Neuronal stem cell (in vitro differentiated cells): ENCODE data around the gene CFAP221.

Experiments used
- DNase-seq: peaks from one replicate; pipeline ENCODE4 v3.0.0-alpha.2; 2013; ENCODE audit warnings: low spot score
- H2AFZ ChIP-seq: one replicate; pipeline ENCODE4 v1.6.1; 2013; ENCODE audit warnings: mild to moderate bottlenecking, low read length, inconsistent platforms
- H2AK5ac ChIP-seq: 2 replicates; pipeline ENCODE4 v1.6.1; 2013; ENCODE audit warnings: low read depth, mild to moderate bottlenecking, inconsistent platforms, low read length, moderate library complexity, mixed read lengths
- H2BK120ac ChIP-seq: 2 replicates; pipeline ENCODE4 v1.6.1; 2013; ENCODE audit warnings: low read depth, mild to moderate bottlenecking, inconsistent platforms, low read length, moderate library complexity, mixed read lengths
- H2BK12ac ChIP-seq: one replicate; pipeline ENCODE4 v1.6.1; 2013; ENCODE audit warnings: low read length, inconsistent platforms
- H2BK15ac ChIP-seq: 2 replicates; pipeline ENCODE4 v1.6.1; 2013; ENCODE audit warnings: mild to moderate bottlenecking, low read length, inconsistent platforms, mixed read lengths
- H2BK5ac ChIP-seq: one replicate; pipeline ENCODE4 v1.6.1; 2013; ENCODE audit warnings: inconsistent platforms, mild to moderate bottlenecking, low read length, moderate library complexity
- H3K14ac ChIP-seq: one replicate; pipeline ENCODE4 v1.6.1; 2013; ENCODE audit warnings: low read length, inconsistent platforms
- H3K18ac ChIP-seq: 2 replicates; pipeline ENCODE4 v1.6.1; 2013; ENCODE audit warnings: low read length, inconsistent platforms
- H3K23ac ChIP-seq: 2 replicates; pipeline ENCODE4 v1.6.1; 2013; ENCODE audit warnings: low read depth, mild to moderate bottlenecking, mixed read lengths, low read length, inconsistent platforms; ENCODE audit not compliant: poor library complexity
- H3K27ac ChIP-seq: replicated peaks from 3 replicates; pipeline ENCODE4 v1.5.1; 2013; ENCODE audit warnings: low read length, inconsistent platforms
- H3K27me3 ChIP-seq, 3 experiments: 2 replicates each; pipeline ENCODE4 v1.6.1; 2013; ENCODE audit warnings: low read length in 3 of 3, mild to moderate bottlenecking in 2 of 3, inconsistent platforms in 1 of 3, low read depth in 1 of 3, mixed read lengths in 1 of 3, moderate library complexity in 1 of 3; ENCODE audit not compliant: control insufficient read depth in 3 of 3, insufficient read depth in 3 of 3
- H3K36me3 ChIP-seq, 2 donors: replicated peaks in 1 of 2; 2 replicates each; pipeline ENCODE4 v1.6.1; 2013; ENCODE audit warnings: low read length in 2 of 2; ENCODE audit not compliant: control insufficient read depth in 2 of 2, insufficient read depth in 2 of 2
- H3K4ac ChIP-seq: 2 replicates; pipeline ENCODE4 v1.6.1; 2013; ENCODE audit warnings: inconsistent platforms, mild to moderate bottlenecking, low read length, moderate library complexity
- H3K4me1 ChIP-seq, 2 donors: 1 replicate in 1 of 2; 2 replicates in 1 of 2; pipeline ENCODE4 v1.6.1; 2013; ENCODE audit warnings: low read length in 2 of 2, low read depth in 1 of 2; ENCODE audit not compliant: control insufficient read depth in 2 of 2, insufficient read depth in 1 of 2
- H3K4me2 ChIP-seq: one replicate; pipeline ENCODE4 v1.6.1; 2013; ENCODE audit warnings: mild to moderate bottlenecking, low read length, inconsistent platforms; ENCODE audit not compliant: insufficient read depth, poor library complexity, severe bottlenecking
- H3K4me3 ChIP-seq, 2 donors: 2 replicates each; pipeline ENCODE4 v1.5.1; 2013; ENCODE audit warnings: low read length in 2 of 2, mild to moderate bottlenecking in 2 of 2, inconsistent platforms in 1 of 2, moderate library complexity in 1 of 2
- H3K79me1 ChIP-seq: one replicate; pipeline ENCODE4 v1.6.1; 2013; ENCODE audit warnings: low read depth, mild to moderate bottlenecking, inconsistent platforms, low read length, moderate library complexity
- H3K9ac ChIP-seq: one replicate; pipeline ENCODE4 v1.6.1; 2013; ENCODE audit warnings: mild to moderate bottlenecking, low read depth, low read length, inconsistent platforms; ENCODE audit not compliant: poor library complexity
- H3K9me3 ChIP-seq, 2 donors: replicated peaks in 1 of 2; 2 replicates each; pipeline versions ENCODE3 to v1.6.1; 2013; ENCODE audit warnings: low read length in 2 of 2, mild to moderate bottlenecking in 2 of 2, inconsistent platforms in 1 of 2, low read depth in 1 of 2, mixed read lengths in 1 of 2, moderate library complexity in 1 of 2; ENCODE audit not compliant: control insufficient read depth in 2 of 2, insufficient read depth in 1 of 2
- H4K8ac ChIP-seq: one replicate; pipeline ENCODE4 v1.6.1; 2013; ENCODE audit warnings: low read depth, mild to moderate bottlenecking, inconsistent platforms, low read length, moderate library complexity
- H4K91ac ChIP-seq: one replicate; pipeline ENCODE4 v1.6.1; 2013; ENCODE audit warnings: low read length, low read depth, mild to moderate bottlenecking, inconsistent platforms; ENCODE audit not compliant: poor library complexity
- WGBS, 2 donors: extraction: QIAGEN DNeasy Blood & Tissue Kit; methylation state at CpG; one replicate each; pipeline ENCODE4 v1.1.7; 2013; ENCODE audit warnings: missing lambda C conversion rate in 2 of 2, mixed read lengths in 1 of 2; ENCODE audit not compliant: insufficient read length in 2 of 2, insufficient replicate concordance in 1 of 2; ENCODE audit errors: extremely low coverage in 2 of 2; 5-methylcytosine and 5-hydroxymethylcytosine counted together

CFAP221 gene

DNA sequence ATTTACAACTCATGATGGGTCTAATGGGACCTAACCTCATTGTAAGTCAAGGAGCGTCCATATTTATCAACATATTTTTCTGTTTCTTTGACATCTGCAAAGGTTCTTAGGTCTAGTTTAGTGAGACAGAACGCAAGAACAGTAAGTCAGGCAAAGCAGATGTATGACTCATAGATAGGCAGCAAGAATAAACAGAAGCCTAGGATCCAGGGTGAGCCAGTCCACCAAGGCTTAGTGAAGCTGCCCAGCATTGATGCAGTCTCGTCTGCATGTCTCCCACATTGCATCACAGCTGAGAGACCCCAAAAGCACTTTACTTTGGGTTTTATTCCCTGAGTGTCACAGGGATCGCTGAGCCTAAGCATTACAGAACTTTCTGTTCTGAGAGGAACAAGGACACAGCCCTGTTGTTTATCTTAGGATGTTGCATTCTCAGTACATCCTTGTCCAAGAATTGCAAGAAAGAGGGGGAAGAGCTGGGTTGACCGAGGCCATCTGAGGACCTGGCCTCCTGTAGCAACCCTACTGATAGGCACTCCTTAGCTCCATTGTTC lies 105.2 kb downstream of the CFAP221 start:
- Histone ChIP-seq H3K79me1 (no peaks in the 10 kb centered on the region), H3K4me2 (no peak overlapping the region), H3K4ac (no peak overlapping the region), H3K23ac (no peak overlapping the region), H3K36me3 (no peaks in the 10 kb centered on the region), H2BK5ac (no peak overlapping the region), H2BK15ac (no peak overlapping the region), H2BK120ac (no peak overlapping the region), H3K27ac (no peak overlapping the region), H4K8ac (no peak overlapping the region), H3K18ac (no peak overlapping the region), H4K91ac (no peak overlapping the region), H3K27me3 (no peaks in the 10 kb centered on the region), H2AK5ac (no peak overlapping the region), H3K9me3 (peaks cover 0 to 5% of the 10 kb centered on the region in 2 donors), H3K14ac (no peak overlapping the region), H3K4me3 (no peak overlapping the region), H3K4me1 (no peaks in the 10 kb centered on the region), H2BK12ac (no peak overlapping the region), H3K9ac (no peak overlapping the region), H2AFZ (no peak overlapping the region)
- WGBS, 2 donors, result no CpG with 5 or more reads among the region's 5 CpGs
- no peak for DNase-seq

GRCh38 chr2:119650206-119650605 lies 106.0 kb downstream of the CFAP221 start:
- Histone ChIP-seq H2AFZ (no peak overlapping the region), H3K4ac (no peak overlapping the region), H2AK5ac (no peak overlapping the region), H3K9ac (no peak overlapping the region), H3K14ac (no peak overlapping the region), H2BK12ac (no peak overlapping the region), H3K27ac (no peak overlapping the region), H3K23ac (no peak overlapping the region), H4K91ac (no peak overlapping the region), H3K36me3 (no peaks in the 10 kb centered on the region), H3K18ac (no peak overlapping the region), H3K27me3 (no peaks in the 10 kb centered on the region), H3K9me3 (peaks cover 0 to 5% of the 10 kb centered on the region in 2 donors), H3K4me3 (no peak overlapping the region), H2BK15ac (no peak overlapping the region), H2BK120ac (no peak overlapping the region), H3K4me2 (no peak overlapping the region), H3K79me1 (no peaks in the 10 kb centered on the region), H2BK5ac (no peak overlapping the region), H4K8ac (no peak overlapping the region), H3K4me1 (no peaks in the 10 kb centered on the region)
- DNase-seq, result no peak
- no CpG with 5 or more reads among the region's 3 CpGs for WGBS, 2 donors

DNA sequence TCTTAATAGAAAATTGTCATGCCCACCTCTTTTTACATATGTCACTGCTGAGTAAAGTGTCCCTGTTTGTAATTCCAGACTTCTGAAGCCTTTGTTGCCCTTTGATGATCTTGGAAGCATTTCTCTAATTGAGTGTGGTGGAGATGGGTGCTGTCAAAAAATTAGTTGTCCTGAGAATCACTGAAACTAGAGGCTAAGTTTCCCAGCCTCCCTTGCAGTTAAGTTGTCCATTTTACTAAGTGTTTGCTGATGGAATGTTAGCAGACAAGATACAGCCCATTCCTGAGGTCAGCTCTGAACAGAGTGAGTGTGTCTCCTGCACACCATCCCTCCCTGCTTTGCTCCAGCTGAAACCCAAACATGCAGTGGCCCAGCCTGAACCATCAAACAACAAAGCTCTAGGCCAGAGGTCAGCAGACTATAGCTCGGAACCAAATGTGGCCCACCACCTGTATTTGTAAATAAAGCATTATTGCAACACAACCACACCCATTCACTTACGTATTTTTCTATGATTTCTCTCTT lies 106.7 kb downstream of the CFAP221 start:
- Histone ChIP-seq H3K9me3 (peaks cover 0 to 5% of the 10 kb centered on the region in 2 donors), H2BK12ac (no peak overlapping the region), H3K14ac (no peak overlapping the region), H2AFZ (no peak overlapping the region), H2BK15ac (no peak overlapping the region), H4K91ac (no peak overlapping the region), H2AK5ac (no peak overlapping the region), H3K36me3 (no peaks in the 10 kb centered on the region), H3K4me3 (no peak overlapping the region), H3K4ac (no peak overlapping the region), H3K9ac (no peak overlapping the region), H2BK5ac (no peak overlapping the region), H3K4me2 (no peak overlapping the region), H3K18ac (no peak overlapping the region), H2BK120ac (no peak overlapping the region), H4K8ac (no peak overlapping the region), H3K23ac (no peak overlapping the region), H3K27ac (no peak overlapping the region), H3K79me1 (no peaks in the 10 kb centered on the region), H3K27me3 (no peaks in the 10 kb centered on the region), H3K4me1 (no peaks in the 10 kb centered on the region)
- no peak for DNase-seq
- no CpG with 5 or more reads among the region's 2 CpGs for WGBS, 2 donors

DNA sequence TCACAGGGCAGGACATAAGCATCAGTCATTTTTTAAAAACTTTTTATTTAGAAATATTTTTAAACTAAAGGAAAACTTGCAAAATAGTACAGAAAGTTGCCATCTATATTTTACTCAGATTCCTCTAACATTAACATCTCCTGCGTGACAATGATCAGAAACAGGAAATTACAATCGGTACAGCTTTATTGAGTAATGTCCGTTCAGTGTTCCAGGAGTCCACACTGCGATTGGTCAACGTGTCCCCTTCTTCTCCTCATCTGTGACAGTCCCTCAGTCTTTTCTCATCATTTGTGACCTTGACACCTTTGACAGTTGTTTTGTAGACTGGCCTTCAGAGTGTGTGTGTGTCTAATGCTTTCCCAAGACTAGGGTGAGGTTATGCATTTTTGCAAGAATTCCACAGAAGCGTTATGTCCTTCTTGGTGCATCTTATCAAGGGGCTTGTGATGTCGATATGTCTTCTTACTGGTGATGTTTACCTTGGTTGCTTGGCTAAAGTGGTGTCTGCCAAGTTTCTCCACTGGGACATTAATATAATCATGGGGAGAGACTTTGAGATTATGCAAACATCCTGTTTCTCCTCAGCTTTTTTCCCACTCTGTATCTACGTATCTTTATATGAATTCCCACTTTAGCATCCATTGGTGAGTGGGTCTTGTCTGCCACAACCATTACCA lies 113.4 kb downstream of the CFAP221 start:
- Histone ChIP-seq H3K27me3 (no peaks in the 10 kb centered on the region), H3K4me3 (no peak overlapping the region), H3K4me2 (no peak overlapping the region), H3K4ac (no peak overlapping the region), H3K18ac (no peak overlapping the region), H3K23ac (no peak overlapping the region), H4K8ac (no peak overlapping the region), H3K36me3 (no peaks in the 10 kb centered on the region), H3K9ac (no peak overlapping the region), H3K27ac (no peak overlapping the region), H3K14ac (no peak overlapping the region), H3K9me3 (no peaks in the 10 kb centered on the region), H2BK120ac (no peak overlapping the region), H2BK12ac (no peak overlapping the region), H3K4me1 (no peaks in the 10 kb centered on the region), H2BK5ac (no peak overlapping the region), H2AFZ (no peak overlapping the region), H3K79me1 (no peaks in the 10 kb centered on the region), H4K91ac (no peak overlapping the region), H2BK15ac (no peak overlapping the region), H2AK5ac (no peak overlapping the region)
- DNase-seq, result no peak
- WGBS, 2 donors, result no CpG with 5 or more reads among the region's 8 CpGs
